GM13976 (cell line): ENCODE results near the gene PRDM13.

Experiments used
- DNase-seq: peaks from one replicate; pipeline ENCODE4 v3.0.0; 2012; ENCODE audit warnings: low spot score
- CTCF ChIP-seq: IDR thresholded peaks from 2 replicates; pipeline ENCODE4 v1.5.1; 2012; ENCODE audit warnings: borderline replicate concordance, mild to moderate bottlenecking; ENCODE audit not compliant: insufficient read depth; ENCODE audit errors: extremely low read depth, missing control alignments, control extremely low read depth
- in situ Hi-C: fragments of 300-500 bp; cut with MboI; formaldehyde crosslinking; loops from one replicate; pipeline ENCODE4 v1.12.0; 2022; ENCODE audit warnings: low sequenced_read_pairs, mixed read lengths, inconsistent platforms; ENCODE audit not compliant: unreplicated experiment

PRDM13 gene

GRCh38 chr6:99606656-99607415 is at the start of gene PRDM13:
PRDM13 (plus strand) TSS chr6:99606833; CDS start chr6:99607035, 202 bp downstream.
- DNase-seq = no peak
- TF ChIP-seq CTCF = no peak
- in situ Hi-C loops = loop anchor here (25.0 kb wide), 1 partner anchor 855 kb away; the partner anchor contains the start of gene SIM1

GRCh38 chr6:99559057-99559456 is 47.6 kb upstream of the PRDM13 start:
- DNase-seq = no peak
- no peak for TF ChIP-seq CTCF
- in situ Hi-C loops = no loop called here

GRCh38 chr6:99560668-99561067 is 46.0 kb upstream of the PRDM13 start:
- no peak for TF ChIP-seq CTCF
- in situ Hi-C loops = no loop called here
- DNase-seq = no peak

GRCh38 chr6:99563056-99563723 is 43.4 kb upstream of the PRDM13 start:
- TF ChIP-seq CTCF = no peak
- no peak for DNase-seq
- in situ Hi-C loops = no loop called here

- in situ Hi-C loops = no loop called here
- no peak for TF ChIP-seq CTCF
Observed at GRCh38 chr6:99568103-99568933, 38.3 kb upstream of the PRDM13 start, which contains the start of gene CCNC. CCNC (minus strand) TSS chr6:99568660; CDS start chr6:99568527, 133 bp downstream.

GRCh38 chr6:99573980-99574617 is 32.5 kb upstream of the PRDM13 start:
- no peak for TF ChIP-seq CTCF
- DNase-seq = no peak
- in situ Hi-C loops = no loop called here

More at GRCh38 chr6:99568103-99568933, 38.3 kb upstream of the PRDM13 start, which contains the start of gene CCNC:
- peak; percentile 93 for DNase-seq
